Stimulated activated CD8-positive, alpha-beta memory T cell treated with anti-CD3 and anti-CD28 coated beads, Interleukin-15, amount 100 ng/mL, for 48 hours (primary cell): ENCODE measurements around the gene PXMP4.
A peak's percentile ranks its signal among the peaks of the same experiment; 100 is the strongest.

ENCODE experiments used
- DNase-seq, 2 donors: peaks; one replicate each; pipeline ENCODE4 v3.0.0-alpha.2; 2020; ENCODE audit warnings: low read depth in 2 of 2

Gene PXMP4

GRCh38 chr20:33731693-33732165 is 11.6 kb upstream of the PXMP4 start, which contains the start of gene ZNF341:
ZNF341 (plus strand) TSS chr20:33731996; CDS start chr20:33732022, 26 bp downstream.
- DNase-seq = peak; percentile 79 to 84

GRCh38 chr20:33730946-33731692 is 11.0 kb upstream of the PXMP4 start:
- no peak for DNase-seq

GRCh38 chr20:33729101-33729500 is 9.0 kb upstream of the PXMP4 start:
- DNase-seq = no peak

GRCh38 chr20:33728463-33728862 is 8.4 kb upstream of the PXMP4 start:
- no peak for DNase-seq

DNA sequence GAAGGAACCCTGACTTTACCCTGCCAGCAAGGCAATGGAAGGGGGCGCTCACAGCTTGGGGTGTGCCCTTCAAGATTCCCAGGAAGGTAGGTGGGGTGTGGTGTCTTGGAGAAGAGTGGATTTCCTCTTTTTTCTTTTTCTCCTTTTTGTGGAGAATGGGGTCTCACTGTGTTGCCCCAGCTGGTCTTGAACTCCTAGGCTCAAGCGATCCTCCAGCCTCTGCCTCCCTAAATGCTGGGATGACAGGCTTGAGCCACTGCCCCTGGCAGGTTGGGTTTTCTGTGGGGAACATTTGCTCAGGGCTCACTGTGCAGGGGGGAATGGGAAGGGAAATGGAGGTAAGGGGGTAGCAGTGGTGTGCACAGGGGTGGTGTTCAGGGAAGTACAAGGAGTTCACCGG is 7.7 kb upstream of the PXMP4 start:
- no peak for DNase-seq

DNA sequence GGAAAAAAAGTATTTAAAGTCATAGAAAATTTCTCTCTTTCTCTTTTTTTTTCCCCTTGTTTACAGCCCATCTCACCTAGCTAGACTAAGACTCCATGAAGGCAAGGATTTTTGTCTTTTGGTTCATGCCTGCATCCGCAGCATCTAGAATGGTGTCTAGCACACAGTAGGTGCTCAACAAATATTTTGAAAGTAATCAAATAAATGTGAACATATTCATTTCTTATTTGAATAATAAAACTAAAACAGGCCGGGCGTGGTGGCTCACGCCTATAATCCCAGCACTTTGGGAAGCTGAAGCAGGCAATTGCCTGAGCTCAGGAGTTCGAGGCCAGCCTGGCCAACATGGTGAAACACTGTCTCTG is 7.0 kb upstream of the PXMP4 start:
- no peak for DNase-seq

GRCh38 chr20:33725607-33726264 is 5.6 kb upstream of the PXMP4 start:
- DNase-seq = no peak

DNA sequence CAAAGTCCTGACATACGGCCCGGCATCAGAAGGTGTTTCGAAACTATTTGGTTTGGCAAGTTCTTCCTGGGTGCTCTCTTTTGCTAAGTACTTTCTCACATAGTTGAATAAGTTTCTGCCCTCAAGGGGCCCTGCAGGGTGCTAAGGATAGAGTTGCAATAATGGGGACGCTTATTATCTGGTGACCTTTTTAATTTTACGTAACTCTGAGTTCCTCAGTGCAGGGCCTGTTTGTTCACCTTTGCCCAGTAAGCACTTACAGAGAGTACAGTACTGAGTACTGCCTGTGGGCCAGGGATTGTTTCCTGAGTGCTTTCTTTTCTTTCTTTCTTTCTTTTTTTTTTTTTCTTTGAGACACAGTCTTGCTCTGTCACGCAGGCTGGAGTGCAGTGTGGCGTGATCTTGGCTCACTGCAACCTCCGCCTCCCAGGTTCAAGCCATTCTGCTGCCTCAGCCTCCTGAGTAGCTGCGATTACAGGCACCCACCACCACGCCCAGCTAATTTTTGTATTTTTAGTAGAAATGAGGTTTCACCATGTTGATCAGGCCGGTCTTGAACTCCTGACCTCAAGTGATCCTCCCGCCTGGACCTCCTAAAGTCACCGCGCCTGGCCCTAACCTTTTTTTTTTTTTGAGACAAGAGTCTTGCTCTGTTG is 4.5 kb upstream of the PXMP4 start:
- DNase-seq = no peak

- DNase-seq = no peak
Measured at GRCh38 chr20:33721391-33722140, 1.5 kb upstream of the PXMP4 start.

GRCh38 chr20:33719277-33719988 is 677 bp downstream of the PXMP4 start:
- no peak for DNase-seq

DNA sequence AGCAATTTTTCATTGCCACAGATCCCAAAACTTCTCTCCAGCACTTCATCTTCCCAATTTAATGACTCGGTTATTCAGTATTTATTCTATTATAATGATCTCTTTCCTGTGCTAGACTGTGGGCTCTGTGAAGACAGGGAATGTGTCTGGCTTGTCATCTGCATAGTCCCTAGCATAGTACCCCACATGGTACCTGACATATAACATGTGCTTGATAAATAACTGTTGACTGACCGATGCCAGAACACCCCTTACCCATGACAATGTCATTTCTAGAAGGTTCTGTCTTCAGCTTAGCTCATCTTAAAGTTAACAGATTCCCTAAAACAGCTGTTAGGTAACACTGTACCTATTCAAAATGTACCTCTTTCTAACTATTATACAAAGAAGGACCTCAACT is 3.6 kb downstream of the PXMP4 start:
- DNase-seq = no peak

- no peak for DNase-seq
Measured at GRCh38 chr20:33713865-33714367, 6.2 kb downstream of the PXMP4 start.

GRCh38 chr20:33711446-33711738 is 8.7 kb downstream of the PXMP4 start:
- DNase-seq = no peak

DNA sequence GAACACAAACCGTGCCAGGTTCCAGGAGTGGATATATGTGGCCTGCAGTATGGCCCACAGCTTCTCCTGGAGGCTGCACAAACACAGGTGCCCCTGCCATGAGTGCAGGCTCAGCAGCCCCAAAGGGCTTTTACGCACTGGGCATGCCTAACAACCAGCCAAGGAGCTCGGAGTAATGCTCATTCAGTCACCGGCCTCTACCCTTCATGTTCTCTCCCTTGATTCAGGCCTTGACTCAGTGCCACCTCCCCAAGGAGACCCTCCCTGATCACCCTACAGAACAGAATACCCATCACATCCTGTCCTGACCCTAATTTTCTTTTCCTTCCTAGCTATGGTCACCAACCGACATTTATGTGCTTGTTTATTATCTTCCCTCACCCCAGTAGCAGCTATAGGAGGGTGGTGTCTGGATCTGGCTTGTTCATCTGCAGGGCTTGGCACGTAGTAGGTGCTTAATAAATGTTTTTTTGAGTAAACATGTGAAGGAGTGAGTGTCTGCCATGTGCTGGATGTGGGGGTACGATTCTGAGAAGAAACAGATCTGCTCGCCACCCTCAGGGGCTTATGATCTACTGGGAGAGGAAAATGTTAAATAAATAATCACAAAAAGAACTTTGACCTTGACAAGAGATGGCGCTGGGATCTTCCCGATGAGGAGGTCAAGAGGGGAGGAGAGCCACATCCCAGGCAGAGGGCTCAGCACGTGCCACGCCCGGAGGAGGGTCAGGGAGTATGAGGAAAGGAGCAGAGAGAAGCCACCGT is 9.2 kb downstream of the PXMP4 start:
- DNase-seq = no peak

- DNase-seq = no peak
Measured at GRCh38 chr20:33709905-33710541, 10.1 kb downstream of the PXMP4 start.

DNA sequence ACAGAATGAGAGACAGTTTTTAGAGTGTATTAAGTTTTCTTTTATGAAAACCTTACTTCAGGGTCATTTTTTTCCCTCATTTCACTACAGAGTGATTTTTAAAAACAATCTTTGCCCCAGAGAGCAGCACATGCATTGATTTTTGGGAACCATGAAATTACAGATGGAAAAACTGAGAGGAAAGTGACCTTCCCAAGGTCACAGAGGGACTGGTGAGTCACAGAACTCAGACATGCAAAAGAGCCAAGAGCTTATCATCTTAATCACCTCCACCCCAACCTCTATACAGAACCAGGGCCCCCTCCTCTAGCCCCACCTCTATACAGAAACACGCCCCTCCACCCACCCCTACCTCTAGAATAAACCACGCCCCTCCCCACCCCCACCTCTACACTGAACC is 10.7 kb downstream of the PXMP4 start:
- DNase-seq = no peak

DNA sequence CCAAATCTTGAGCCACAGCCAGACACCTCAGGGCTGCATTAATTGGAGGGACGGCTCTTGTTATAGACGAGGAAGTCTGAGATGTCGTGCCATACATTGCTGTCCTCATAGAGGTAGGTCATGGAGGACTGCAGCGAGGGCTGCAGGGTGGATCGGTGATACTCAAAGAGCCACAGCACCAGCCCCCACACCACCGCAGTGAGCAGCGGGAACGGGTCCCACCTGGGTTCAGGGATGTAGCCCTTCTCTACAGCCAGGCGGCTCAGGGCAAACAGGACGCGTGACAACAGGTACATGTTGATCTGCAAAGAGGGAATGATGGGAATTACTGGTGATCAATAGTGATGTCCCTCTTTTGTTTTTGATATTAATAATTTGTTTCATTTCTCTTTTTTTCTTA is 12.4 kb downstream of the PXMP4 start:
- no peak for DNase-seq

GRCh38 chr20:33704197-33704924 is 15.7 kb downstream of the PXMP4 start:
- DNase-seq = no peak

DNA sequence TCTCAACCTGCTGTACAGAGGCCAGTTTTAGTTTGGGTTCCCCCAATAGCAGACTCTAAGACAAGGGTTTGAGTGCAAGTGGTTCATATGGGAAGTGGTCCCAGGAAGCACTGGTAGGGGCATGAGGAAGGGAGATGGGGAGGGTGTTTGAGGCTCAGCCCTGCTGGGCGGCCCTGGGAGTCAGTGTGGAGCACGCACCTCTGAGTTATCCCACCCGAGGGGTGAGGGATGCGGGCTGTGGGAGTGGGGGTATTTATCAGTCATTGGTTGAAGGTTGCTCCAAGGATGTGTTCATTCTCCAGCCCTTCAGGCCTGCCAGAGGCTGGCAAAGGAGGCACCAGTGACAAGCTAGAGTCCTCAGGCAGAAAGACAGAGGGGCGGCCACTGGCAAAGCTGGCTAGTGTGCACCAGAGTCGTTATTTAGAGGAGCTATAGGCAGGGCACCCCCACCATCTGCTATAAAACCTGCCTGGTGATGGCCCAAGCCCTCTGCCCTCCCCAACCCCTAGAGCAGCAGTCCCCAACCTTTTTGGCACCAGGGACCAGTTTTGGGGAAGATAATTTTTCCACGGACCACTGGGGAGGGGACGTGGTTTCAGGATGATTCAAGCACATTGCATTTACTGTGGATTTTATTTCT is 16.5 kb downstream of the PXMP4 start:
- no peak for DNase-seq
